Omental fat pad (tissue), 4 donors: ENCODE measurements around the gene TEPSIN. TPM values are rescaled to one million over a fixed set of nuclear protein-coding genes. Genes with fewer than 3 reads are reported as not detected.

Source experiments
- ATAC-seq: fragments of 150-250 bp; one replicate; pipeline ENCODE4 v1.9.1; 2016; ENCODE audit warnings: mild to moderate bottlenecking, moderate library complexity; ENCODE audit not compliant: low FRiP score
- DNase-seq: peaks from one replicate; pipeline ENCODE4 v3.0.0-alpha.2; 2019; ENCODE audit warnings: low spot score
- CTCF ChIP-seq, 3 donors: fragments of 450-650 bp; IDR thresholded peaks; one replicate each; pipeline ENCODE4 v1.5.1; 2016 to 2017; ENCODE audit warnings: antibody characterized with exemption in 3 of 3, mild to moderate bottlenecking in 3 of 3, moderate library complexity in 2 of 3
- total RNA-seq, 4 donors: library from RNA; depleted of rRNA; stranded (reverse); fragments of >200 nt; gene quantifications; one replicate each; pipeline ENCODE4 v1.1.0, GENCODE V29; 2016

TEPSIN gene
- total RNA-seq, 4 donors from 2014 or later: 15.1 to 56.1 (median 33.2) TPM

GRCh38 chr17:81241648-81242420 is 3.0 kb upstream of the TEPSIN start:
- DNase-seq: peak; percentile 52
- ATAC-seq: no peak
- TF ChIP-seq CTCF (IDR thresholded peaks at IDR 0.05): peak in 1 of 3 donors; percentile 41

DNA sequence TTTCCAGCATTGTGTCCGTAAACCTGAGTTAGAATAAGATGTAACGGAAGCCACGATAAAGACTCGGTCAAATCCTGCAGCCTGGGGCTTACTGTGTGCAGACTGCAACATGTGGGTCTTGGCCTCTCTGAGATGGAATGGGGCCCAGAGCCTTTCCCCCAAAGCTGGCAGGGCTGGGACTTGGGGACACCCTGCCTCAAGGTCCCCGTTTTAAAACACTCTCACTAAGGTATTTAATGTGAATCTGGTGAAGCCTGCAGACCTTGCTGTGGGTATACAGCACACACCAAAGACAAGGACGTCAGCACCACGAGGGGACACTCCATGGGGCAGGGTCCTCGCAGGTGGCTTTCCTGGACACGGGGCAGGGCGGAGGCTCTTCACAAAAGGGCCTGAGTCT is 2.3 kb upstream of the TEPSIN start:
- no peak for DNase-seq
- no peak for TF ChIP-seq CTCF (IDR thresholded peaks at IDR 0.05)
- no peak for ATAC-seq

DNA sequence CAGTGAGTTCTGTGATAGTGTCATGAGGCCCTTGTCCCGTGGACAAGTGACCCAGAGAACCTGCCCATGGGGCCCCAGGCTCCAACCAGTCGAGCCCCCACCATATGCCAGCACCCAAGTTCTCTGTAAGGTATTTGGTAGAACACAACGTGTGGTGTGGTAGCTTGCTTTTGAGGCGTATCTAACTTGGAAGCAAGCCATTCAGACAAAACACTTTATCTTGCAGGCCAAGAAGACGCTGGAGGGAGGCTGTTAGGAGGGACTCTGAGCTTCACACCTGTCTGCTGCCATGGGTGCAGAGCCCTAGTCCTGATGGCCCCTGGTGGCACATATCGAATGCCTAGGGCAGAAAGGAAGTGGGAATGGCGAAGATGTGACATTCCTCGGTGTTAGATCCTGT is 1.9 kb upstream of the TEPSIN start:
- DNase-seq (no peak), ATAC-seq (no peak)
- no peak for TF ChIP-seq CTCF (IDR thresholded peaks at IDR 0.05)

- DNase-seq (no peak), ATAC-seq (no peak)
- no peak for TF ChIP-seq CTCF (IDR thresholded peaks at IDR 0.05)
These were observed 1.1 kb upstream of the TEPSIN start for GRCh38 chr17:81239714-81240555.

DNA sequence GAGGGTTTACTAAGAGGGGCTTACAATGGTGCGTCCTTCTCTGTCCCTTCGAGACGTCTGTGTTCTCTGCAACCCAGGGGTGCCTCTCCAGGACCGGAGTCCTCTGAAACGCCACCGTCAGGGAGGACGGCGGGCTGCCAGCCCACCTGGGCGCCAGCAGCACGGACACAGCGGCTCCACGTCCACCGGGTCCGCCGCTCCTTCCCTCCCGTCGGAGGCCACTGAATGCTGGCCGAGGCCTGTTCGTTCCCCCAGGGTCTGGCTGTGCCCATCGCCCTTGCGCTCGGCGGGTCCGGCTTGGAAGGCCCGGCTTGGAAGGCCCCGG is 403 bp downstream of the TEPSIN start:
- DNase-seq (no peak), ATAC-seq (no peak)
- TF ChIP-seq CTCF (IDR thresholded peaks at IDR 0.05): no peak

- no peak for DNase-seq
- TF ChIP-seq CTCF (IDR thresholded peaks at IDR 0.05): no peak
These were observed 1.0 kb downstream of the TEPSIN start for GRCh38 chr17:81237591-81238489.

More at GRCh38 chr17:81237591-81238489, 1.0 kb downstream of the TEPSIN start:
- no peak for ATAC-seq
